Heart left ventricle (tissue), 16 donors: ENCODE data around the gene MRS2. TPM values are rescaled to one million over a fixed set of nuclear protein-coding genes. Genes with fewer than 3 reads are reported as not detected.

Source experiments
- ATAC-seq, 4 donors: fragments of 200-7000 bp; cut with Tn5 transposase; one replicate each; pipeline ENCODE4 v1.9.1; 2020 to 2022; ENCODE audit warnings: moderate library complexity in 4 of 4, mild to moderate bottlenecking in 3 of 4, moderate number of reproducible peaks in 1 of 4
- DNase-seq, 5 donors: peaks; one replicate each; pipeline ENCODE4 v3.0.0-alpha.2; 2020
- H3K27ac ChIP-seq, 12 donors: fragments of 200-600 bp; sonication (generic) in 4 of 12; one replicate each; pipeline versions ENCODE4 v1.5.0 to v1.8.0; 2016 to 2022; ENCODE audit warnings: mild to moderate bottlenecking in 2 of 12
- H3K27me3 ChIP-seq, 9 donors: fragments of 200-600 bp; sonication (generic) in 2 of 9; one replicate each; pipeline versions ENCODE4 v1.5.1 to v1.8.0; 2016 to 2022; ENCODE audit warnings: mild to moderate bottlenecking in 3 of 9
- H3K36me3 ChIP-seq, 9 donors: fragments of 200-600 bp; sonication (generic) in 2 of 9; one replicate each; pipeline versions ENCODE4 v1.5.0 to v1.8.0; 2018 to 2022; ENCODE audit warnings: mild to moderate bottlenecking in 2 of 9
- H3K4me1 ChIP-seq, 12 donors: fragments of 200-600 bp; sonication (generic) in 4 of 12; one replicate each; pipeline versions ENCODE4 v1.5.0 to v1.8.0; 2016 to 2022; ENCODE audit warnings: mild to moderate bottlenecking in 3 of 12
- H3K4me3 ChIP-seq, 12 donors: fragments of 200-600 bp; sonication (generic) in 4 of 12; one replicate each; pipeline versions ENCODE4 v1.5.0 to v1.8.0; 2017 to 2022; ENCODE audit warnings: mild to moderate bottlenecking in 9 of 12, moderate library complexity in 4 of 12
- H3K9me3 ChIP-seq, 12 donors: fragments of 200-600 bp; sonication (generic) in 4 of 12; one replicate each; pipeline versions ENCODE4 v1.5.0 to v1.8.0; 2016 to 2022; ENCODE audit warnings: mild to moderate bottlenecking in 1 of 12
- CTCF ChIP-seq, 12 donors: fragments of 200-600 bp; sonication (generic) in 4 of 12; IDR thresholded peaks; one replicate each; pipeline versions ENCODE4 v1.5.0 to v1.8.0; 2018 to 2022; ENCODE audit warnings: antibody characterized with exemption in 12 of 12, mild to moderate bottlenecking in 5 of 12
- POLR2A ChIP-seq, 2 donors: fragments of 450-650 bp; IDR thresholded peaks; one replicate each; pipeline ENCODE4 v1.6.1; 2017; ENCODE audit warnings: antibody characterized with exemption in 2 of 2, mild to moderate bottlenecking in 2 of 2, moderate library complexity in 2 of 2
- WGBS, 4 donors: extraction: QIAGEN DNeasy Blood & Tissue Kit in 2 of 4; methylation state at CpG; one replicate each; pipeline versions ENCODE4 v1.1.5 to v1.1.7; 2013 to 2018; 5-methylcytosine and 5-hydroxymethylcytosine counted together
- intact Hi-C, 10 donors: fragments of 100-400 bp; cut with DNase I; formaldehyde crosslinking; loops; one replicate each; pipeline versions ENCODE4 v1.11.1 to v1.14.2; 2022
- polyA plus RNA-seq, 2 donors: library from polyadenylated mRNA; stranded (reverse); fragments of 200-250 nt; gene quantifications; one replicate each; pipeline ENCODE4 v1.2.3, GENCODE V29; 2013
- total RNA-seq, 9 donors: library from RNA; depleted of rRNA in 2 of 9; stranded (reverse); fragments of >200 nt in 2 of 9; fragmentation: NEBNext Ultra II Directional in 3 of 9; extraction: Animal tissue kit (Norgen Biotek cat#: 25700) in 3 of 9; gene quantifications; one replicate each; pipeline versions ENCODE4 v1.1.0 to v1.2.4, GENCODE V29; 2016 to 2023
- donor health status: ischemic (EF 13 %, LVEDD 7.1; RV severe dilation, severe dysfunction).
- donor health status: healthy with polysubstance abuse.
- donor health status: DM: no; HTN: yes; CAD: no.
- donor health status: DM: no; HTN: no; CAD: no.
- donor health status: ischemic (EF 25% LVEDD 6.9; RV normal size, moderate dysfunction).
- donor health status: ischemic (EF 25% LVEDD 5.7; RV mildly dilated, moderate dysfunction).
- donor health status: healthy.
- donor health status: DM: yes; HTN: yes; CAD: no.
- donor health status: ischemic (EF 35%, LVEDD 5.7; RV mildly dilated, moderate dysfunction).
- donor health status: nonischemic (EF 11% LVEDD 7.7; RV severe dilation, severe dysfunction).
- donor health status: DM: yes; HTN: yes; CAD: no.
- donor health status: PGD.
- donor health status: ischemic (EF 29% LVEDD 5.4; RV normal size, mild dysfunction).
- donor health status: nonischemic (EF 23%, LVEDD 6.1; RV moderate dilation, normal function).

MRS2 gene
- total and polyA plus RNA-seq, 11 donors, result 24.4 to 61.3 (median 40.2) TPM

- H3K9me3 ChIP-seq, result no peaks in the 10 kb centered on the region
- TF ChIP-seq POLR2A (IDR thresholded peaks at IDR 0.05) (no peak), CTCF (IDR thresholded peaks at IDR 0.05) (no peak)
- H3K36me3 ChIP-seq, result no peaks in the 10 kb centered on the region
- no peaks in the 10 kb centered on the region for H3K4me1 ChIP-seq
- no peaks in the 10 kb centered on the region for H3K27me3 ChIP-seq
- H3K27ac ChIP-seq, result no peak overlapping the region
- WGBS, 4 donors, result 86 to 92% (median 89%) methylated on average over 5 of the region's 5 CpGs
- ATAC-seq, result no peak
- DNase-seq, result no peak
- intact Hi-C loops, result no loop called here
- no peak overlapping the region for H3K4me3 ChIP-seq
These were observed 51.7 kb downstream of the MRS2 start for GRCh38 chr6:24454452-24454851.

- H3K27ac ChIP-seq, result no peak overlapping the region
- TF ChIP-seq CTCF (IDR thresholded peaks at IDR 0.05) (no peak), POLR2A (IDR thresholded peaks at IDR 0.05) (no peak)
- DNase-seq (no peak), ATAC-seq (no peak)
- intact Hi-C loops, result no loop called here
- no peaks in the 10 kb centered on the region for H3K36me3 ChIP-seq
- H3K4me1 ChIP-seq, result no peaks in the 10 kb centered on the region
- no peak overlapping the region for H3K4me3 ChIP-seq
- no peaks in the 10 kb centered on the region for H3K9me3 ChIP-seq
- no peaks in the 10 kb centered on the region for H3K27me3 ChIP-seq
- 88 to 92% (median 90%) methylated on average over 4 of the region's 4 CpGs for WGBS, 4 donors
These were observed 52.3 kb downstream of the MRS2 start for GRCh38 chr6:24455061-24455460.

GRCh38 chr6:24458134-24458533, 55.4 kb downstream of the MRS2 start:
- ATAC-seq (no peak), DNase-seq (no peak)
- intact Hi-C loops, result no loop called here
- H3K9me3 ChIP-seq, result no peaks in the 10 kb centered on the region
- no peaks in the 10 kb centered on the region for H3K4me1 ChIP-seq
- H3K4me3 ChIP-seq, result no peak overlapping the region
- H3K36me3 ChIP-seq, result no peaks in the 10 kb centered on the region
- H3K27me3 ChIP-seq, result no peaks in the 10 kb centered on the region
- 48 to 78% (median 70%) methylated on average over 3 to 4 of the region's 4 CpGs for WGBS, 4 donors
- H3K27ac ChIP-seq, result no peak overlapping the region
- no peak for TF ChIP-seq CTCF (IDR thresholded peaks at IDR 0.05)
- no peak for TF ChIP-seq POLR2A (IDR thresholded peaks at IDR 0.05)

GRCh38 chr6:24458941-24459340, 56.2 kb downstream of the MRS2 start:
- Histone ChIP-seq H3K36me3 (no peaks in the 10 kb centered on the region), H3K27ac (no peak overlapping the region), H3K4me1 (no peaks in the 10 kb centered on the region), H3K27me3 (no peaks in the 10 kb centered on the region), H3K4me3 (no peak overlapping the region), H3K9me3 (no peaks in the 10 kb centered on the region)
- 89 to 94% (median 91%) methylated on average over 2 of the region's 2 CpGs for WGBS, 4 donors
- DNase-seq (no peak), ATAC-seq (no peak)
- intact Hi-C loops, result no loop called here
- TF ChIP-seq CTCF (IDR thresholded peaks at IDR 0.05) (no peak), POLR2A (IDR thresholded peaks at IDR 0.05) (no peak)
